ENCODE measurements around the gene FRS2.

FRS2 gene

DNA sequence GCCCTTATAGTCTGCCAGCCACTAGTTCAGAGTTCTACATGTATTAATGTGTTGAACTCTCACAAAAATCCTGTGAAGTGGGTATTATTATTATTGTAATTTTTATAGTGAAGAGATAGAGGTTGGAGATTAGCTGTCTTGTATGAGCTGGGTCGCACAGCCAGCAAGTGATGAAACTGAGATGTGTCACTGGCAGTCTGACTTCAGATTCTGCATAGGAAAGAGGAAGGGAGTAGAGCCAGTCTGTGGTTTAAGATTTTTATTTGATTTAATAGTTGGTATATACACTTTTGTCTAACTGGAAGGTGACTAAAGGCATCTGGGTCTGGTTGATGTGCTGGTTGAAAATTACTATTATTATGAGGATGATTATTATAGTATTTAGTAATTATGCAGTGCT is 5.8 kb upstream of the FRS2 start:
- DNase-seq (ENCODE audit: low read depth in 2 of 2): no peak

DNA sequence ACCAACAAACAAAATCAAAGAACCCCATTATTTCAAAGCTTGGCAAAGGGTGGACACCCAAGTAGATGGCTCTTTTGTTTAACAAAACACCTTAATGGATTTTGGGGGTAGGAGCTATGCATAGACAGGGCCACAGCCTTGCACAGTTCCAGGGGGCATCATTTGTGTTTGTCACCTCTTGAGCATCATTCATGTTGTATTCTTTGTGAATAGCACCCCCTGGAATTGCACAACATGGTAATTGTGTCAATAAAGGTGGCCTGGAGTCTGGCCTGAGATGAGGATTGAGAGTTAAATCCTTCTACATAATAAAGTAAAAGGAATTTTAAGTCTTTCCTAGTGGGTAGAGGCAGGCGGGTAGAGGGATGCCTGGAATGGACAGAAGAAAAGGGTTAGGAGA is 3.3 kb upstream of the FRS2 start:
- DNase-seq (ENCODE audit: low read depth in 2 of 2): no peak

DNA sequence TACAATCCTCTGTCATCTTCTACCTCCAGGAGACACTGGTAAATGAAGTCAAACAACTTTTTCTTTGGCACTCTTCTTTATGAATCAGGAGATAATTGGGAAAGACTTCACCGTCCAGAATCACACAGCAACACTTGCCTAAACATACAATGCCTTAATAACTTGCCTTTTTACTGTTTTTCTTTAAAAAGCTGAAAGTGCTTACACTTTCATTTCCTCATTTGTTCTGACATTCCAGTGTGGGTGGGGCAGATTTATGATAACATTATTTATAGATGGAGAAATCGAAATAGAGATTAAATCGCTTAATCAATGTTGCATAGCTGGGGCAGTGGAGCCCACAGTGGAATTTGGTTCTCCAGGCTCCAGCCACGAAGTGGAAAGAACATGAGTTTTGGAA is 2.8 kb upstream of the FRS2 start:
- DNase-seq (ENCODE audit: low read depth in 2 of 2): no peak

DNA sequence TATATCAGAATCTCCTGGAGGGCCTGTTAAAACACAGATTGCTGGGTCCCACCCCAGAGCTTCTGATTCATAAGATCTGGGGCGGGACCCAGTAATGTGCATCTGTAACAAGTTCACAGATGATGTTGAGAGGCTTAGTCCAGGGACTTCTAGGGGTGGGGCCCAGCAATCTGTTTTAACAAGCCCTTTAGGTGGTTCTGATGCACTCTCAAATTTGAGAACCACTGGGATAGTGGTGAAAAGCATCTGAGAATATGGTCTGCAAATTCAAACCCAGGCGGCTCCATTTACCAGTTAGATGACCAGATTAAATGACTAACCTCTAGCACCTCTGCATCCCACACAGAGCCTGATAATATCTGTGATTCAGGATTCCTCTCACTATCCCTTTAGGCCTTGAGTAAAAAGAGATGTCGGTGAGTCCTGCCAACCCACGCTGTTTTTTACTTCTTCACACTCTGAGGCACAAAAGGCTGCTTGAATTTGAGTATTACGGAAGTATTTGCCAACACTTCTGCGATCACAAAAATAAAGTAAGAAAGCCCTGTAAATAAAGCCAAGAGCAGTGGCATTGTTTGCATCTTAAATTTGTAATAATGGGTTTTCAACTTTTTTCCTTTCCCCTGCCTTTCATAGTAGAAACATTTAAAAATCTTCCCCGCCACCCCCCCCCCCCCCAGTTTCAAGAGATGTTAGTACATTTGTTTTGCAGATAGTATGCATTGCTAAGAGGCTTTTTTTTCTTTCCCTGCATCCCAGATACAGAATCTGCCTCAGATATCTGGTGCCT is 1.8 kb upstream of the FRS2 start:
- DNase-seq (ENCODE audit: low read depth in 2 of 2): no peak

DNA sequence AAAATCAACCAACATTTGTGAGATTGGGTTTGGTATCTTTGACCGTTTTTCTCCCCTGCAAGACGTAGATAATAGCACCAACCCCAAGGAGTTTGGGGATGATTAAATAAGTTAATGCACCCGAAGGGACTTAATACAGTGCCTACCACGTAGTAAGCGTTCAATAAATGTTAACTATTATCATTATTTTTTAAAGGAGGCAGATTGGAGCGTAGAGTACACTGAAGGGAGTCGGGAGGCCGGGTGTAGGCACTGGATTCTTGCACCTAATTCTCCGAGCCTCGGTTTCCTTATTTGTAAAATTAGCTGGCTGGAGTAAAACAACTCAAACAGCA is 367 bp upstream of the FRS2 start:
- DNase-seq (ENCODE audit: low read depth in 2 of 2): no peak

DNA sequence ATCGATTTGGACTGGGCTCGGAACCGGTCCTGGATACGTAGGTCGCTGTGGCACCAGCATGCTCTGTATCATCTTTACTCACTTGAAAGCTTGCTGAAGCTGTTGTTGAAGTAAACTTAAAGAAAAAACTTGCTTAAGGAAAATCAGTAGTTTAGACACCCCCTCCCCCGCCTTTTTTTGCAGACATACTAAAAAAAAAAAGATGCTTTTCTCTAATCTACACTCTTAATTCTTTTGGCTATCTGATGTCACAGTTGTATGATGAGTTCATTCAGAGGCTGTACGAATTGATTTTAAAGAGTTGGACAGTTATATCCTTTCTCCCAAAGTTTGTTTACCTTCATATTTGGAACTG is 865 bp downstream of the FRS2 start:
- no peak for DNase-seq (ENCODE audit: low read depth in 2 of 2)

DNA sequence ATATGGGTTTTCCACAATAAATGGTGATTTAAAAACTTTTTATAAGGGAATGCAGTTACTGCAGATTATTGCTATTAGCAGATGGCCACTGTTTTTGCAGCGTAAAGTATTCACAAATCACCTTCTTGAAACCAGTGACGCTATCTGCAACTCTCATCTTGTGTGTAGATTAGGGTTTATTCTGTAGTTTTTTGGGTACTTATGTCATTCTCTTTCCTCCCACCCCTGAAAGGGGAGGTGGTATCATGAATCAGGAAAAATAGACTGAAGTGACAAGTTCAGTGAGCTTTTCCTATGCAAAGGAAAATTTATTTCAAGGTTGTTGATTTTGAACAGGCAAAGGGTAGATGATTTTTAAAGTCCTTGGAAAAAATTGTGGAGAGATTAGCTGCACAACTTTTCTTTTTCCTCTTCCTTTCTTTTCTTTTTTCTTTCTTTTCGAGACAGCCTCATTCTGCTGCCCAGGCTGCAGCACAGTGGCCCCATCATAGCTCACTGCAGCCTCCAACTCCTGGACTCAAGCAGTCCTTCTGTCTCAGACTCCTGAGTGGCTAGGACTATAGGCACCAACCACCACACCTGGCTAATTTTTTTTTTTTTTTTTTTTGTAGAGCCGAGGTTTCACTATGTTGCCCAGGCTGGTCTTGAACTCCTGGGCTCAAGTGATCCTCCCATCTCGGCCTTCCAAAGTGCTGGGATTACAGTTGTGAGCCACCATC is 1.6 kb downstream of the FRS2 start:
- no peak for DNase-seq (ENCODE audit: low read depth in 2 of 2)

DNA sequence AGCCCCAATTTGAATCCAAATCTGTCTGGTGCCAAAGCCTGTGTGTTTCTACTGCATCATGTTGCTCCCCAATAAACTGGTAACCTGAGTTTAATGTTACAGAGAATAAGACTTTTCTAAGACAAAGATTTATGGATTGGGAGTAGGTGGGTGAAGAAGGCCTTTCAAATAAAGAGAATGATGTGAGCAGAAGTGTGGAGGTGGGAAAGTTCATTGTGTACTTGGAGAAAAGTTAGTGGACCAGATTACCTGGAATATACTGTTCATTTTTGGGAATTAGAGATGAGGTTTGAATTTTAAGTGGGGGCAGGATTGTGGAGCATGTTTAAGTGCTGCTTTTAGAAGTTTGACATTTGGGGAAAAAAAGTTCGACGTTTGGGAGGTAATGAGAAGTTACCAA is 3.1 kb downstream of the FRS2 start:
- no peak for DNase-seq (ENCODE audit: low read depth in 2 of 2)

DNA sequence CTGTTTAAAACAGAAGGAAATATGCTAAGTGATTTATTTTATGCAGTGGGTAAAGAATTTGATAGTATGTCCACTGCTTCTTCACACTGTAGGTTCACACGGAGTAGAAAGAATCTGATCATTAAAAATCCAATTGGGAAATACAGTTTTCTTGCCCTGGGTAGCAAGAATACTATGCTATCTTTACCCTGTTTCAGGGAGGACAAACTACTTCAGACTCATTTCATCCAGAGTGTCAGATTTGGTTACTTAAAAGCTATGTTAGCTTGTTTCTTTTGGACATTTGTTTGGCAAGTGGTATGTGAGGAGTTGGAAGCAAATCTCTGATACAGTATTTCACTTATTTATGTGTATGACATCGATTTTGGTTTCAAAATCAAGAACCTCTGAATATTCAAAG is 4.3 kb downstream of the FRS2 start:
- DNase-seq (ENCODE audit: low read depth in 2 of 2): no peak

DNA sequence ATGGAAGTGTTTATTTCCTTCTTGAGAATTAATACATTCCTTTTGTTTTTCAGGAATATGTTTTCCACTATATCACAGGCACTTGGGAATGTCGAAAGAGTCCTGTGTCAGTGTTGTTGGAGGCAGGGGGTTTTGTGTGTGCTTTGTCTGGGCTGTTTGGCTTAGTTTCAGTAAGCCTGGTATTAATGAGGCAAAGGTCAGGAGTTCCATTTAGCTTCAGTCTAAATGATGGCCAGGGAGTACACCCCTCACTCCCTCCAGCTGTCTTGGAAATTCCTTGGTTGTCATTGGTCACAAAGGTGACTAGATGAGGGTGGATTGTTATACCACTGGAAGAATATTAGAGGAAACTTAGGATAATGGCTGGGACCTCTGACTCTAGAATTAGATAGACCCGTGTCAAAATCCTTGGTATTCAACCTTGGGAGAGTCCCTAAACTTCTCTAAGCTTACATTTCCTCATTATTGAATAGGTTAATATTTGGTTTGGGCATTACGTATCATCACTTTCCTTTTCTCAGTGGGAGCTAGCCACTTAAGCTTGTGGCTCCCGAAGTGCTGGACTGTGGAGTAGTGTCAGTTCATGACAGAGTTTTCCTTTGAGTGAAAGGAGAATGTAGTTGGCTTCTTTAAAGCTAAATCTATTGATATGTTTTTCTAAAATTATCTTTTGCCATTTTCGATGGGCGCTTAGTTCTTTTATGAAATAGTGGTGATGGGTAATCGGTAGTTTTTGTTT is 5.2 kb downstream of the FRS2 start:
- no peak for DNase-seq (ENCODE audit: low read depth in 2 of 2)

DNA sequence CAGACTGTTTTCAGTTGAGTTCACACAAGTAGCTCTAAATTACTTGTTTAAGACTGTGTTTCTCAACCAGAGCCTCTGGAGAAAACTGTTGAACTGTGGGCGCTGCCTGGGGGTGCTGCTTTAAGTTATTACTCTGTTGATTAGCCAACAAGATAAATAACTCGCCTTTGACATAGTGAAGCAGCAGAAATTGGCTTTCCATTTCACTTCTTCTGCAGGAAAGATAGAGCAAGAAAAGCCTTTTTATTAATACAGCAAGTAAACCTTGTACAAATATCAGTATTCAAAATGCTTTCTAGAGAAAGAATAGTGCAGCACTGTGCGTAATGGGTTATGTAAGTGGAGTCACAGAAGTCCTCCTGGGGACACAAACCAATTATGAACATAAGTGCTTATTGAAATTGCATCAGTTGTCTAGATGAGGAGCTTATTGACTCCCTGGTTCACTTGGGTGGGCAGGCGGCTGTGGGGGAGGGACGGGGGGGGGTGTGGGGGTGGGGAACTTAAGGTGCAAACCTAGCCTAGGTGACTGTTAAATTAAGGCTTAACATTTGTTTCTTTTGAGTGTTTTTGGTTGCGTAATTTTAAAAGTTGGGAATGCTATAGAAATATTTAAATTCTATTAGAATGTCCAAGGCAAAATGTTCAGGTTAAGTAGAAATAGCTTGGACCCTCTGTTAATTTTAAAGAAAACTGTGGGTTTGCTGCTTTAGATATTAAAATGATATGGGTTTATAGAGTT is 6.3 kb downstream of the FRS2 start:
- no peak for DNase-seq (ENCODE audit: low read depth in 2 of 2)

DNA sequence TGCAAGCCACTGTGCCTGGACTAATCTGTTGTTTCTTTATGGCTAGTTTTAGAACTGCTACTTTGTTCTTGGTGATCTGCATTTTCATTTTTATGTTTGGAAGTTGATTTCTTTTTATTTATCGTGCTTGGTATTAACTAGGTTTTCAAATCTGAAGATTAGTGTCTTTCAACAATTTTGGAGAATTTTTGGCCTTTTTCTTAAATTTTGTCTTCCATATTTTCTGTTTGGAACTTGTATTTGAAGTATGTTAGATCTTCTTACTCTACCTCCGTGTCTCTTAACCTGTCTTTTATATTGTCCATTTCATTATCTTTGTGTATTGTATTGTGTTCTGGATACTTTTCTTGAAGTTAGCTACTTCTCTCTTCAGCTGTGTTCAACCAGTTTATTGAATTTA is 9.5 kb downstream of the FRS2 start:
- no peak for DNase-seq (ENCODE audit: low read depth in 2 of 2)

DNA sequence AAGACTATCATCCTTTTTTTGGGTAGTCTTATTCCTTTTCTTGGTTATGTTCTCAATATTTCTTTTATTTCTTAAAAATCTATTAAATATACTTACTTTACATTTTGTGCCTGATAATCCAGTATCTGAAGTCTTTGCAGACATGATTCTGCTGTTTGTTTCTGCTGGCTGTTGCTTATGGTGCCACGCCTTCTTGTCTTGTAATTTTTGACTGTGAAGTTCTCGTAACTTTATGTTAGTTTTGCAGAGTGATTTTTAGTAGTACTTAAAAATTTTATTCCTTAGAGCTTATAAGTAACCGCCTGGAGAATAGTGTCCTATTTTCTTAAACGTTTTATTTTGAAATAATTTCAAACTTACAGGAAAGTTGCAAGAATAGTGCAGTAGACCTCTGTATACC is 10.5 kb downstream of the FRS2 start:
- DNase-seq (ENCODE audit: low read depth in 2 of 2): no peak

DNA sequence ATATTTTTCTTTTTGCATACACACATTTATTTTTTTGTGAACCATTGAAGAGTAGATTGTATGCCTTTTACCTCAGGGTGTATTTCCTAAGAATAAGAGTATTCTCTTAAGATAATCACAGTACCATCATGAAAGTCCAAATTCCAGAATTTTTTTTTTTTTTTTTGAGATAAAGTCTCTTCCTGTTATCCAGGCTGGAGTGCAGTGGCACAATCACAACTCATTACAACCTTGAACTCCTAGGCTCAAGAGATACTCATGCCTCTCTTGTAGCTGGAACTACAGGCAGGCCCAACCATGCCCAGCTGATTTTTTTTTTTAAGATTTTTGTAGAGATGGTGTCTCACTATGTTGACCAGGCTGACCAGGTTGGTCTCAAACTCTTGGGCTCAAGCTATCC is 10.9 kb downstream of the FRS2 start:
- no peak for DNase-seq (ENCODE audit: low read depth in 2 of 2)

DNA sequence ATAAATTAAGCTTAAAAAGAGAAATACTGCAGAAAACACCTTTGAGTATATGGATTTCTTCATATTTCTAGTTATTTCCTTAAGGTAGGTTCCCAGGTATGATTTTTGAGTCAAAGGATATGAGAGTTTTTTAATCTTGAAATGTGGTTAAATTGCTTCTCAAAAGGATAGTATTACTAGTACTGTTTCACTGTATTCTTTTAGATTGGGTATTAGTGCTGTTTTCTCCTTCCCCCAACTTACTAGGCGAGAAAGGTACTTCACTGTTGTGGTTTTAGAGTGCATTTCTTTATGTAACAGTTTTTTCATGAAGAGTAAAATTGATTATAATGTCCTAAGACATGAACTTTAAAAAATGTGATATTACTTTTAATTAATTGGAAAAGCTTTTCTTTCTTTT is 13.5 kb downstream of the FRS2 start:
- DNase-seq (ENCODE audit: low read depth in 2 of 2): no peak

DNA sequence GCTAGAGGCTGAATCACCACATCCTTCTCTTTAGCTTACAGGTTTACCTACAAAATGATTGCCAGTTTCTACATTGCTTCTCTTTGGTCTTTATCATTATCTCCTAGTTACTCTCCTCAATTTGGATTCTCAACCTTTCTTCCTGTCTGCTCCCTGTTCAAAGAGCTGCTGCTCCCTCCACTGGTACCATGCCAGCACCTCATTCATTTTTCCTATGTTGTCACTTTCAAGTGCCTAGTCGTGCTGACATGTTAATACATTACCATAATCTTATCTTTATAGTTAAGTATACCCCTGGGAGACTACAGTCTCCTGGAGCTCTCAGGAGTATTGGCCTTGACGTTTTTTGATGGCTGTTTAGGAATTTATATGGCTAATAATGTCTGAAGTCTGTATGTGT is 14.2 kb downstream of the FRS2 start:
- no peak for DNase-seq (ENCODE audit: low read depth in 2 of 2)

DNA sequence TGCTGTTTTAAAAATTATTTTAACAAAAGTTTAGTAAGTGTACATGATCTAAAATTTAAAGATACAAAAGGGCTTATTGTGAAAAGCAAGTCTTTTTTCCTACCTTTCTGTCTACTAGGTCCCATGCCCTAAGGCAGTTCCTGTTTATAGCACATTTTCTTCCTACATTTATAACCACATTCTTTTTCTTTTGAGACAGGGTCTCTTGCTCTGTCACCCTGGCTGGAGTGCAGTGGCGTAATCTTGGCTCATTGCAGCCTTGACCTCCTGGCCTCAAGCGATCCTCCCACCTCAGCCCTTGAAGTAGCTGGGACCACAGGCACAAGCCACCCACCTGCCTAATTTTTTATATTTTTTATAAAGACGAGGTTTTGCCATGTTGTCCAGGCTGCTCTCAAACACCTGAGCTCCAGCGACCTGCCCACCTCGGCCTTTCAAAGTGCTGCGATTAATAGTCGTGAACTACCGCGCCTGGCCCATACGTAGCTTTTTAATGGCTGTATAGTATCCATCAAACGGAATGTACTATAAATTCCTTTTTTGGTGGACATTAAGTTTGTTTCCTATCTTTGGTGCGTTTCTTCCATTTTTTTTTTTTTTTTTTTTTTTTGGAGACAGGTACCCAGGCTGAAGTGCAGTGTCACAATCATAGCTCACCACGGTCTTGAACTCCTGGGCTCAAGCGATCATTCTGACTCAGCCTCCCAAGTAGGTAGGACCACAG is 20.9 kb downstream of the FRS2 start:
- no peak for DNase-seq (ENCODE audit: low read depth in 2 of 2)

DNA sequence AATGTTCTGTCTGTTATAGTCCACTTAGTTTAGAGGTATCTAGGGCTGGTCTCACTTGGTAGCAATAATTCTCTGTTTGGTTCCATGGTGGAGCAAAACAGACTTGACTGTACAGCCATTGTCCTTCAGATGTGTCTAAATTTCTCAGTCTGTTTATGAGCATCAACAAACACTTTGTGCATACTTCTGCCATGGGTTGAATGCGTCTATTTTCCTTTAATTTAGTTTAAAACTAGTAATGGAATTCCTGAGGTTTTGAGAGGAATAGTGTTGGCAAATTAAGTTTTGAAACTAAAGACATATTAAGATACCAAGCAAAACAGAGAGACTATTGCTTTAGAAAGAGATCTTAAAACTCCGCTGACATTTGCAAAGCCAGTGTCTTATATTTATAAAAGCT is 22.6 kb downstream of the FRS2 start:
- no peak for DNase-seq (ENCODE audit: low read depth in 2 of 2)

DNA sequence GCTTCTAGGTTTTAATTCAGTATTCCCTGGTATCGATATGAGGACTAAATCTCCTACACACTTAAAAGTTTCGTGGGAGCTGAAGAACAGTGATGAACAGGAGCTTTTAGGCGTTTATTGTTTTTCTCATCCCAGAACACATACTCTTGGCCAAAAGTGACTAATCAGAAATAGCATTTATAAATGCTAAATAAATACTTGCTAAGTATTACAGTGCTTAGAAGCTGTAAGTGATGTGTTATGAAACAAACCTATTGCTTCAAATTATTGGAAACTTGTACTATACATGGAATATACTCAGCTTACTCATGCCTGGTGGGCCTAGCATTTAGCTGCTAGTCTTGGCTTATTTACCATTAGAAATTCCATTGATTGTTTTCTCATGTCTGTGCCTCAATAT is 24.9 kb downstream of the FRS2 start:
- DNase-seq (ENCODE audit: low read depth in 2 of 2): no peak

DNA sequence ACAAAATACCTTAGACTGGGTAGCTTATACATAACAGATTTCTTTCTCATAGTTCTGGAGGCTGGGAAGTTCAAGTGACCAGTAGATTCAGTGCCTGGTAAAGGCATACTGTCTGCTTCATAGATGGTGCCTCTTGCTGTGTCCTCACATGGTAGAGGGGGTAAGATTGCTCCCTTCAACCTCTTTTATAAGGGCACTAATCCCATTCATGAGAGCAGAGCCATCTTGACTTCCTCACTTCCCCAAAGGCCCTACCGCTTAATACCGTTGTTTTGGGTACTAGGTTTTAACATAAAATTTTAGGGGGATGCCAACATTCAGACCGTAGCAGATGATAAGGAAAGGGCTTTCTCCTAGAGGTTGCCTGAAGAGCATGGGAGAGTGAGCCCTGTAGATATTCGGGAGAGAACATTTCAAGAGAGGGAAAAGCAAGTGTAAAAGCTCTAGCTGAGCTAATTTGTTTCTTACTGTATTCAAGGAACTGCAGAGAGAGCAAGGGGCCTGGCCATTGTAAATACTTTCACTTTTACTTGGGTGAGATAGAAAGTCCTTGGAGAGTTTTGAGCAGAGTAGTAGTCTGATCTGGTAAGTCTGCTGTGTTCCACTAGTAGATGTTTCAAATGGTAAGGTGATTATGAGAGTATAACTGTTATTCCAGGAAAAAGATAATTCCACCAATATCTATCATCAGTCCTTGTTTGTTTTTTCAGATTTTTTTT is 27.3 kb downstream of the FRS2 start:
- DNase-seq (ENCODE audit: low read depth in 2 of 2): no peak

DNA sequence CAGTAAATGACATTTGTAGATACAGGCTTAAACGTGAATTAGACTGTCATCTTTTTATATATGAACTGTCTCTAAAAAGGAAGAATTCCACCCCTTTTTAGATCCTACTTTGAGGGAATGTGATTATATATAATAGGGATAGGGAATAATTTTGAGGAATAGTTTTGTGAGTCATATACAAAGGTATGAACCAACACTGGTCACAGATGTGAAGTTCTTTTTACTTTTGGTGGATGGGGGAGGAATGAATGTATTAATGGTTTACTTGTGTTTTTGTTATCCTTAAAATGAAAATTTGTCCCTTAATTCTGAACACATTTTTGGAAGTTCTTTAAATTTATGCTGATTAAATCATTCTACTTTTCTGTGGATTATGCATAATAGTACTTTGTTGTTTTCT is 30.4 kb downstream of the FRS2 start:
- no peak for DNase-seq (ENCODE audit: low read depth in 2 of 2)

Data from stimulated activated CD4-positive, alpha-beta T cell treated with anti-CD3 and anti-CD28 coated beads, Interleukin-1b, Interleukin-23, amount 100 ng/mL, for 1 hour (primary cell).